Measurements from ENCODE around the gene LARP1. TPM values are rescaled to one million over a fixed set of nuclear protein-coding genes. Genes with fewer than 3 reads are reported as not detected.

LARP1 gene
- total RNA-seq, 2 experiments from 2014 or later, result 88.7 to 97.6 TPM

- peak overlapping the region; percentile 87 for H3K27ac Mint-ChIP-seq
- no peaks in the 10 kb centered on the region for H3K27me3 Mint-ChIP-seq
- Histone ChIP-seq H3K4me3 (ENCODE audit: low read length) (no peak overlapping the region), H3K4me1 (ENCODE audit: insufficient read depth, low read length) (peaks cover 66% of the 10 kb centered on the region), H3K27me3 (ENCODE audit: control insufficient read depth in 1 of 2, insufficient read depth in 2 of 2, low read length in 2 of 2) (no peaks in the 10 kb centered on the region), H3K9me3 (ENCODE audit: control insufficient read depth in 1 of 2, insufficient read depth in 1 of 2, low read length in 2 of 2) (no peaks in the 10 kb centered on the region), H3K36me3 (ENCODE audit: insufficient read depth, low read length) (peaks cover 17% of the 10 kb centered on the region), H3K27ac (ENCODE audit: low read depth in 1 of 2, low read length in 2 of 2) (no peak overlapping the region)
- peaks cover 32% of the 10 kb centered on the region for H3K36me3 Mint-ChIP-seq (ENCODE audit: low read depth)
- ATAC-seq (ENCODE audit: poor library complexity), result no peak
- H3K4me3 Mint-ChIP-seq, result no peak overlapping the region
- DNase-seq, result no peak
- ChIA-PET CTCF (no interaction called here), POLR2A (interaction anchor here (0.5 kb wide), 1 partner anchor 119 kb away, joined by 4 read pairs; no protein-coding TSS in a partner anchor)
- H3K4me1 Mint-ChIP-seq (ENCODE audit: low read depth), result peaks cover 71% of the 10 kb centered on the region
- H3K9me3 Mint-ChIP-seq, result no peaks in the 10 kb centered on the region
- intact Hi-C loops (cut with DNase I, micrococcal nuclease), result no loop called here
- TF ChIP-seq CTCF (IDR thresholded peaks at IDR 0.05), result no peak
These were observed 31.2 kb downstream of the LARP1 start for GRCh38 chr5:154786414-154786813.

GRCh38 chr5:154788212-154788611 lies 33.0 kb downstream of the LARP1 start:
- Mint-ChIP-seq H3K4me3 (peak overlapping the region; percentile 8), H3K9me3 (no peaks in the 10 kb centered on the region), H3K36me3 (ENCODE audit: low read depth) (peaks cover 49% of the 10 kb centered on the region), H3K4me1 (ENCODE audit: low read depth) (peaks cover 54% of the 10 kb centered on the region), H3K27me3 (no peaks in the 10 kb centered on the region), H3K27ac (peak overlapping the region; percentile 87)
- CTCF ChIA-PET, result no interaction called here
- intact Hi-C loops (cut with DNase I, micrococcal nuclease), result no loop called here
- Histone ChIP-seq H3K27ac (ENCODE audit: low read depth in 1 of 2, low read length in 2 of 2) (peak overlapping the region; percentile 24 to 55), H3K4me1 (ENCODE audit: insufficient read depth, low read length) (peaks cover 50% of the 10 kb centered on the region), H3K9me3 (ENCODE audit: control insufficient read depth in 1 of 2, insufficient read depth in 1 of 2, low read length in 2 of 2) (no peaks in the 10 kb centered on the region), H3K27me3 (ENCODE audit: control insufficient read depth in 1 of 2, insufficient read depth in 2 of 2, low read length in 2 of 2) (no peaks in the 10 kb centered on the region), H3K4me3 (ENCODE audit: low read length) (no peak overlapping the region), H3K36me3 (ENCODE audit: insufficient read depth, low read length) (peaks cover 35% of the 10 kb centered on the region)
- DNase-seq (no peak), ATAC-seq (ENCODE audit: poor library complexity) (no peak)
- POLR2A ChIA-PET, result interaction anchor here (0.7 kb wide), 1 partner anchor 12 kb away, joined by 3 read pairs; no protein-coding TSS in a partner anchor
- no peak for TF ChIP-seq CTCF (IDR thresholded peaks at IDR 0.05)

- Histone ChIP-seq H3K27me3 (ENCODE audit: control insufficient read depth in 1 of 2, insufficient read depth in 2 of 2, low read length in 2 of 2) (no peaks in the 10 kb centered on the region), H3K4me3 (ENCODE audit: low read length) (no peak overlapping the region), H3K4me1 (ENCODE audit: insufficient read depth, low read length) (peaks cover 20% of the 10 kb centered on the region), H3K27ac (ENCODE audit: low read depth in 1 of 2, low read length in 2 of 2) (no peak overlapping the region), H3K36me3 (ENCODE audit: insufficient read depth, low read length) (peaks cover 63% of the 10 kb centered on the region), H3K9me3 (ENCODE audit: control insufficient read depth in 1 of 2, insufficient read depth in 1 of 2, low read length in 2 of 2) (no peaks in the 10 kb centered on the region)
- H3K36me3 Mint-ChIP-seq (ENCODE audit: low read depth), result peaks cover 78% of the 10 kb centered on the region
- H3K4me1 Mint-ChIP-seq (ENCODE audit: low read depth), result peaks cover 22% of the 10 kb centered on the region
- no peak overlapping the region for H3K4me3 Mint-ChIP-seq
- POLR2A ChIA-PET, result no interaction called here
- no peak for TF ChIP-seq CTCF (IDR thresholded peaks at IDR 0.05)
- no peak for DNase-seq
- no peak for ATAC-seq (ENCODE audit: poor library complexity)
- peak overlapping the region; percentile 25 for H3K27ac Mint-ChIP-seq
- intact Hi-C loops (cut with DNase I, micrococcal nuclease), result loop anchor here in 1 of 2 experiments (5.0 kb wide), 1 partner anchor 34 kb away; the partner anchor contains the start of gene LARP1
- H3K9me3 Mint-ChIP-seq, result no peaks in the 10 kb centered on the region
- H3K27me3 Mint-ChIP-seq, result no peaks in the 10 kb centered on the region
- CTCF ChIA-PET, result no interaction called here
These were observed 36.4 kb downstream of the LARP1 start for GRCh38 chr5:154791535-154791934.
